GM21526 (cell line): Measurements from ENCODE around the gene TRPM2.
"Not testable (repeated sequence)": the region's sequence is repeated elsewhere in the genome, so short reads cannot be mapped to it uniquely, and the experiment has no call there.

Source experiments
- ATAC-seq: cut with Tn5 transposase; IDR thresholded peaks from one replicate; pipeline ENCODE4 v1.9.1; 2021; ENCODE audit warnings: moderate library complexity; ENCODE audit not compliant: unreplicated experiment, low FRiP score

Gene TRPM2

GRCh38 chr21:44351535-44352252 lies 1.7 kb upstream of the TRPM2 start:
- no peak for ATAC-seq

- ATAC-seq, result no peak
Measured at GRCh38 chr21:44352253-44352860, 1.1 kb upstream of the TRPM2 start.

- no peak for ATAC-seq
Measured at GRCh38 chr21:44354001-44354405, 582 bp downstream of the TRPM2 start.

GRCh38 chr21:44354775-44355771 lies 1.7 kb downstream of the TRPM2 start:
- no peak for ATAC-seq

GRCh38 chr21:44356160-44356559 lies 2.7 kb downstream of the TRPM2 start:
- ATAC-seq, result no peak

GRCh38 chr21:44356636-44357035 lies 3.2 kb downstream of the TRPM2 start:
- ATAC-seq, result no peak

GRCh38 chr21:44357064-44357837 lies 3.8 kb downstream of the TRPM2 start:
- ATAC-seq, result no peak

GRCh38 chr21:44359396-44359795 lies 6.0 kb downstream of the TRPM2 start:
- ATAC-seq, result no peak

- no peak for ATAC-seq
Measured at GRCh38 chr21:44360159-44360558, 6.7 kb downstream of the TRPM2 start.

- ATAC-seq, result not testable (repeated sequence)
Measured at GRCh38 chr21:44361903-44362302, 8.5 kb downstream of the TRPM2 start.

- ATAC-seq, result no peak
Measured at GRCh38 chr21:44363278-44363677, 9.9 kb downstream of the TRPM2 start.

GRCh38 chr21:44364151-44365053 lies 11.0 kb downstream of the TRPM2 start:
- ATAC-seq, result no peak

GRCh38 chr21:44365251-44365966 lies 12.0 kb downstream of the TRPM2 start:
- no peak for ATAC-seq

- ATAC-seq, result no peak
Measured at GRCh38 chr21:44365967-44366585, 12.7 kb downstream of the TRPM2 start.

- no peak for ATAC-seq
Measured at GRCh38 chr21:44366586-44367211, 13.3 kb downstream of the TRPM2 start.

- ATAC-seq, result no peak
Measured at GRCh38 chr21:44368711-44369446, 15.5 kb downstream of the TRPM2 start.
